Ramos (cell line): ENCODE results near the gene TPMT.
"Not testable (repeated sequence)": the region's sequence is repeated elsewhere in the genome, so short reads cannot be mapped to it uniquely, and the experiment has no call there.

Source experiments
- in situ Hi-C: fragments of 300-500 bp; cut with MboI; formaldehyde crosslinking; loops from one replicate; pipeline ENCODE4 v1.14.3; 2022; ENCODE audit warnings: low sequenced_read_pairs; ENCODE audit not compliant: unreplicated experiment

Gene TPMT

DNA sequence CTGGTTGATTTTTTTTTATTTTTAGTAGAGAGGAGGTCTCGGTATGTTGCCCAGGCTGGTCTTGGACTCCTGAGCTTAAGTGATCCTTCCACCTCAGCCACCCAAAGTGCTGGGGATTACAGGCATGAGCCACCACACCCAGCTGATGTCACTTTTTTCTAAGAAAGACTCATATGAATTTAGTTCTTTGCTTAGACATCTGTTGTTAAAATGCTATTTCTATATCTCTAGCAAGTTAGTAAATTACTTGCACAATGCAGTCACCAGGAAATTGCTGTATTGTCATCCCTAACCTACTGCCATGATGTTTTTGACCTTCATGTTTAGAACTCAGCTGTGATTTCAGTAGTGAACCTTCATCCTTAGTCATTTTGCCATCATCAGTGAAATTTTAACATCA, 6.0 kb upstream of the TPMT start:
- in situ Hi-C loops: no loop called here

DNA sequence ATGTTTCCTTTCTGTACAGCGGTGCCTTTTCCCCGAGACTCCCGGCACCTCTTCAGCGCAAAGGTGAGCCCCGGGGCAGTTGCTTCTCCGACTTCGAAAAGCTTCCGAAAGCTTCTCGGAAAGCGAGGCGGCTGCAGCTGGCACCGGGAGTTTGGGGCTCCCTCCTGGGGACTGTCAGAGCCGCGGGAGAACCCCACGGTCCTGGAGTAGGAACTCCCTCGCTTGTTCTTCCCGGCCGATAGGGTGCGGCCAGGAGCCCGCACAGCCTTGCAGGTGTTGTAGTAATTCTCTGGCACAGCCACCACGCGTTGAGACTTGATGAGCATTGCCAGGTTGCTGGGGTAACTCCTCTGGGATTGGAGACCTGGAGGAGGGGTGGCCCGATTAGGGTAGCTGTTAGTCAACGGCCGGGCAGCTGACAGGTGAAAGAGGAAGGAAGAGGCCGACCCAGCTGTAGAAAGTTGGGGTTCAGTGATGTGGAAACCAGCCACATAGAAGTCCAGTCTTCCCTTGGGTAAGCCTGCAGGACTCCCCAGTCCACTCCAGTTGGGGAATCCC, 1.1 kb upstream of the TPMT start:
- in situ Hi-C loops: no loop called here

DNA sequence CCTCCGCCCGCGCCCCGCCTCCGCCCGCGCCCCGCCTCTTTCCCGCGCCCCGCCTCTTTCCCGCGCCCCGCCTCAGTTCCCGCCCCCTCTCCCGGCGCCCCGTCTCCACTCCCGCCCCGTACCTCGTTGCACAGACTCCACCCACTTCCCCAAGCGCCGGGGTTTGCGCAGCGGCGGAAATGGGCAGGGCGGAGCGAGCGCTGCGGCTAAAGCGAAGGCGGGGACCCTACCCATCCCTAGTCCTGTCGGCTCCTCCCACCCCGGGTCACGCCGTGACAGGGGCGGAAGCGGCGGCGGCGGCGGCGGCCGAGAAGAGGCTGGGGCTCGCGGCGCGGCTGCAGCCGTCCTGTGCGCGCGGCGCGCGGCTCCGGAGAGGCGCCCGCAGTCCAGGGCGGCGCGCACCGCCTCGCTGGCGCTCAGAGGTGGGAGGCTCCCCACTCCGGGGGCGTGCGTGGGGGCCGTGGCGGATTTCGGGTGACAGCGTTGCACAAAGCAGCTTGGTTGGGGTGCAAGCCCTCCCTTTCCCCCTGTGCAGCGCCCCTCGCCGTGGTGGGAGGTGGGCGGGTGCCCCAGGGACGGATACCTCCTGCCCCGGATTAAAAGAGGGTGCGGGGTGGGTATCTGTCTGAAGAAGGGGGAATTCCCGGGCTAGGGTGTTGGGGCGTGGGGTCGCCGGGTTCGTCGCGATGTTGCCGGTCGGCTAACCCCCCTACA, 430 bp upstream of the TPMT start, which contains the start of gene KDM1B:
KDM1B (plus strand) TSS at position 273 of the 714 bp plus-strand sequence. CDS start 4,474 bp downstream, outside the sequence.
- in situ Hi-C loops: no loop called here

DNA sequence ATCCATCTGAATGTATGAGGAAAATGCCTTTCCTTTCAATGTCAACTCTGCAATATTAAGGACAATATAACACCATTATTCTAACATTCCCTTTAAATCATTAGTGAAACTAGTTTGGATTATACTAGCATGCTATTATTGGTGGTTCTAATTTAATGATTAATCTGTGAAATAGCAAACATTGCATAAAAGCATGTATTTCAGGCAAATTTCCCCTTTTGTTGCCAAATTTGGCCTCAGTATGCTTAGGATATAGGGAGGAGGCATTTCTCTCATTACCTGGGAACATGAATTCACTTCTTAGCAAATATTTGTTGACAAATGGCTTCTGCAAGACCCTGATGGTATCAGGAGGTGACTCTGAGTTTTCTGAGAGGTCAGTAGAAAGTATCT, 1.6 kb downstream of the TPMT start:
- in situ Hi-C loops: no loop called here

DNA sequence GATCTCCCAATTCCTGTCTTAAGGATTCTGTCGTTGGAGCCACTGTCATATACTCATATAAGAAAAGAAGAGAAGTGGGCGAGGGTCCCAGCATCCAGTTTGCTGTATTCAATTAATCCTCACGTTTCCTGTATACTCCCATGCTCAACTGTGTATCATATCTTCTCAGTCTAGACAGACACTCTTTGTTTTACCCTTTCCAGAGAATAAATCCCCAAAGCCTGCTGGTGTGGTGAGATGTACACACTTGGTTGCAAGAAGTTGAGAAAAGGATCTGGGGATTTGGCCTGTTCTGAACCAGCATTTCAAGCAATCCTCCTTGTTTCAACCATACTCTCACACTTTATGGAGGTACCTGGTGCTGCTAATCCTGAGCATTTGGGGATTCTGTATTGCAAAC, 3.1 kb downstream of the TPMT start:
- in situ Hi-C loops: no loop called here

DNA sequence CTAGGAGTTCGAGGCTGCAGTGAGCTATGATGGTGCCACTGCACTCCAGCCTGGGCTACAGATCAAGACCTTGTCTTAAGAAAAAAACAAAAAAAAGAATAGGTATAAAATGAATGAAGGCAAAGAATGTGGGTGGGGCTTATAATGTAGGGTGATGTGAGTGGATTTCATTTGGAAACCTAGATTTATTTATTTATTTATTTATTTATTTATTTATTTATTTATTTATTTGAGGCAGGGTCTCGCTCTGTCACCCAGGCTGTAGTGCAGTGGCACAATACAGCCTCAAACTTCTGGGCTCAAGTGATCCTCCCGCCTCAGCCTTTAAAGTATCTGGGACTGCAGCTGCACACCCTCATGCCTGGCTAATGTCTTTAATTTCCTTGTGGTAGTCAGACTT, 3.5 kb downstream of the TPMT start:
- in situ Hi-C loops: not testable (repeated sequence)

DNA sequence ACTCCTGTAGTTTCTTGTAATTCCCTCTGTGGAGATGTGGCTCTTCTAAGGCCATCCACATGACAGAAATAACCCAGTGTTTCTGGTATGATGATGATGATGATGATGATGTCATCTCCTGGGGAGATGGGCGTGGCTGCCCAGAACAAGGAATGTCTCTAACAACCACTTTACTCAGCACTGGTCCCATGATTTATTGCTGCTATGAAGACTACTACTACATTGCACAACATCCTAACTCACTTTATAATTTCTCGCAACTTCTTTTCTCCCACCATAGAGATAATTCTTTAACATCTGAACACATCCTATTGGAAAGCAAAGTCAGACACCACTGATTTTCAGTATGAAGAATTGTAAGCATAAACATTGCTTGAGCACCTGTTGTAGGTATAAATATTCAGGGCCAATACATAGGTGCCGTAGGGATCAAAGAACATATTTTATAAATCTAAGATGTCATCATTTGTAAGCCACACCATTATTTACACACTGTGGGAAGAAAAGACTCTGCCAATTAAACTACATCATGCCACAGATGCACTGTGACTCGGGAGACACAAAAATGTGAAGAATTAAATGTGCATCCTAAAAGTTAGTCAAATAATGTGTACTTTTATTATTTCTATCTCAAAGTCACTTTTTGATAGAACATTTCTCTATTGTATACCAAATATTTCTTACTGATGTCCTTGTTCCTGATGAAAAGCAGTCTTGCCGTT, 6.4 kb downstream of the TPMT start:
- in situ Hi-C loops: no loop called here

DNA sequence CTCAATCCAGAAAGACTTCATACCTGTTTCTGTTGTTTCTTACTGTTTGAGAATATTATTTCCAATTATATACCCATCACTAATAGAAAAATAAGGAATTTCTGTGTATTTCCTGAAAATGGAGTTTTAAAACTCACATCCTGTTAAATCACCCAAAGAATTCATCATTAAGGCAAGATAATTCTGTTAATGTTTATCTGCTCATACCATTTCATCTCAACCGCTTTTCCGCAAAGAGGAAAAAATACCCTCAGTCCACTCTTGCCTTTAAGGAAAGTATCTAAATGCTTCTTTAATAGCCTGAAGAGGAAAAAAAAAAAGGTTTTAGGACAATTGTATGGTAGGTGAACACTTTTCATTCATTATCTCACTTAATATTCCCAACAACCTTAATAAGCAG, 7.3 kb downstream of the TPMT start:
- in situ Hi-C loops: no loop called here

DNA sequence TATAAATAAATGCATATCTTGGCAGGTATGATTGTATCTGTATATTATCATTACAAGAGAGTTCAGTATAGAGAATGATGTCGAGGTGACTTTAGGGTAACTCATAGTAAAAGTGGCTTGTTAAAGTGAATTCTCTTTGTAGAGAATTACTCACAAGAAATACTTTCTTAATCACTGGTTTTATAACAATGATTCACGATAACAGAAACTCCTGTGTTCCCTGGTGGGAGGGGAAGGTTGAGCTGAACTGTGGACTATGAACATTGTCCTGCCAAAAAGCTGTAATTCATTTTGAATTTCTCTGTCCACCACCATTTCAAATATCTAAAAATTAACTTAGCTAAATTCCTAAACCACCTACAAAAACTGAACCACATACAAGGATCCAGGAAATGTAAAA, 7.7 kb downstream of the TPMT start:
- in situ Hi-C loops: no loop called here

DNA sequence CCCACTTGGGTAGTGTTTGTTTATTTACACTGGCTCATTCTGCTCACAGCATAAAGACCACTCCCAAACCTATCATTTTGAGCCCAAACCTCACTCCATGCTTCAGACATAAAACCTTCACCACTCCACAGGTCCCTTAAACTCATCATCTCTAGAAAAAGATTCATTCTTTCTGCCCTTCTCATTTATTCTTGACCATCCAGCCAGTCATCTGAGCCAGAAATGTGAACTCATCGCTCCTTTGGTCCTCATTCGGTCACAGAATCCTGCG, 12.4 kb downstream of the TPMT start:
- in situ Hi-C loops: no loop called here

DNA sequence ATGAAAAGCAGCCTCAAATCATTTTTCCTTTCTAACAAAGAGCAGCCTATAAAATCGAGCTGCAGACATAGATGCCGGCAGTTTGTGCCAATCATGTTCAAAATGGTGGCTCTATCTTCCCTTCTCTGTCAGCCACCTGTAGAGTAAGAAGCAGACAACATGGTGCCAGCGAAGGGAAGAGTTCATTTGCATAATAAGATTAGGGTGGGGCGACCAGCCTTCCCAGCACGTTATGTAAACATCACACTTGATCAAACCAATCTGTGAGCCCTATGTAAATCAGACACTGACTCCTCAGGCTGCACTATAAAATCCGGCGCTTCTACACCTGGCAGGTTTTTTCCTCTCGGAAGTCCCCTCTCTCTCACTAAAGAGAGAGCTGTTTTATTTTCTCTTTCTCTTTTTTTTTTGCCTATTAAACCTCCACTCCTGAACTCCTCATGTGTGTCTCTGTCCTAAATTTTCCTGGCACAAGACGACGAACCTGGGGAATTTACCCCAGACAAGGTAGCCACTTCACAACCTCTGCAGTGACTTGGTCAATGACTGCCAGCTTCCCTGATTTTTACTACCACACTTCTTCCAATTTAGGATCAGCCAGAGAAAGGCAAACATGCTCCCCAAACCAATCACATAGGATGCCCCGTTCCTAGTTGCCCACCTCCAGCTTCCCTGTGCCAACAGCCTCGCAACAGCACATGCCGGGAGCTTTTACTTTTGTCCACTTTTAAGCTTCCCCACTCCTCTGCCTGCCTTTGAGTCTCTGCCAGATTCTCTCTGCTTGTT, 12.9 kb downstream of the TPMT start:
- in situ Hi-C loops: no loop called here

DNA sequence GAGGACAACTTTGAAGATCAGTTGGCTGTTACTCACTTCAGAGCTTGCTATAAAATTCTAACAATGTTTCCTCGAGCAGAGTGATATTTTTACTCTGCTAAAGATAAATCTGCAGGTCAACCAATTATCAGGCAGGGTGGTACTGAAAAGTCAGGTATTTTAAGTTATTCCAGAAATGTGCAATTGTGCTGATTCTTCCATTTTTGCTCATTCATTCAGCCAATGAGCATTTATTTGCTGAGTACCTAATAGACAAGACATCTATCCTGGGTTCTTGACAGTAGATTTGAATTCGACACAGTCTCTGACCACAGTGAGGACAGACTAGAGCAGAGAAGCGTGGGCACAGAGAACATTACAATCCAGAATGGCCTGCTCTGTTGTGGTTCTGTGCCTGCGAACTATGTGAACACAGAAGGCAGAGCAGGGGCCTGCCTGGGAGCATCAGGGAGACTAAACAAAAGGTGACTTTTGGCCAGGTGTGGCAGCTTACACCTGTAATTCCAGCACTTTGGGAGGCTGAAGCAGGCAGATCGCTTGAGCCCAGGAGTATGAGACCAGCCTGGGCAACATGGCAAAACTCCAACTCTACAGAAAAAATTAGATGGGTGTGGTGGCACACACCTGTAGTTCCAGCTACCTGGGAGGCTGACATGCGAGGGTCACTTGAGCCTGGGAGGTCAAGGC, 14.8 kb downstream of the TPMT start:
- in situ Hi-C loops: no loop called here

DNA sequence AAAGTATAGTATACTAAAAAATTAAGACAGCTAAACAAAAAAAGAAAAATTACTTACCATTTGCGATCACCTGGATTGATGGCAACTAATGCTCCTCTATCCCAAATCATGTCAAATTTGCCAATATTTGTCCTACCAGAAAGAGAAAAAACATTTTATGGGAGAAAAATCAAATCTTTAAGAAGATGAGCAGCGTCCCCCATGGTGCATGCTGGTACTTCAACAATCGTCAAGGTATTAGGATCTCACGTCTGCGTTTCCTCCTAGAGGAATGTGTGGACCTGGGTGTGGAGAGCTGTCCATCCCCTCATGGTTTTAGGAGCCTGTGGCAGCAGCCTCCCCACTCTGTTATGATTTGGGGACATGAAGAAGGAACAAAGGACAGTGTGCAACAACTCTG, 16.0 kb downstream of the TPMT start:
- in situ Hi-C loops: no loop called here

DNA sequence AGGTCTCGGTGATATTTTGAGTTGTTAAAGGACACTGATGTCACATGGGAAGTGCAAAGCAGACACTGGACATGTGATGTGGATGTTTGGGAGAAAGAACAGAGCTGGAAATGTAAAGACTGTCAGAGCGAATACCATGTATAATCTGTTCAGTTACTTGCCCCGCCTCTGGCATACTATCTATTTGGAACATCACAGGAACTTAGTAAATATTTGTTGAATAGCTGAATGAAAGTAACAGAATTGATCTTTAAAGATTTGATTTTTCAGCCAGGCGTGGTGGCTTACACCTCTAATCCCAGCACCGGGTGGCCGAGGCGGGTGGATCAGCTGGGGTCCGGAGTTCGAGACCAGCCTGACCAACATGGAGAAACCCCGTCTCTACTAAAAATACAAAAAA, 18.6 kb downstream of the TPMT start:
- in situ Hi-C loops: no loop called here

DNA sequence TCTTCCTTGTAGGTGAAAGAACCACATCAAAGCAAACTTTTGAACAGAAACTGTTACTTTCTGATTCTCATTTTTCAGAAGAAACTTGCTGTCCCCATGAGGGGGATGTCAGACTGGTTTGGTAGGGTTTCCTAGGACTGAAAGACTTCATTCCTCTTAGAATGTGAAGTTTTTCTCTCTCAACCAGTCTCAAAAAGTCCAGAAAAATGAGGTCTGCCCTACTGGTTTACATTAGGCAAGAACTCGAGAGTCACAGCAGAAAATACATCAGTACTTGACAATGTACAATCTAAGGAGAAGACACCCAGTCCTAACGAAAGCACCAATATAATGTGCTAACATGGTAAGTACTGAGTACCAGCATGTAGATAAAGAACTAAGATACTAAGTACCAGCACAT, 19.7 kb downstream of the TPMT start:
- in situ Hi-C loops: no loop called here

DNA sequence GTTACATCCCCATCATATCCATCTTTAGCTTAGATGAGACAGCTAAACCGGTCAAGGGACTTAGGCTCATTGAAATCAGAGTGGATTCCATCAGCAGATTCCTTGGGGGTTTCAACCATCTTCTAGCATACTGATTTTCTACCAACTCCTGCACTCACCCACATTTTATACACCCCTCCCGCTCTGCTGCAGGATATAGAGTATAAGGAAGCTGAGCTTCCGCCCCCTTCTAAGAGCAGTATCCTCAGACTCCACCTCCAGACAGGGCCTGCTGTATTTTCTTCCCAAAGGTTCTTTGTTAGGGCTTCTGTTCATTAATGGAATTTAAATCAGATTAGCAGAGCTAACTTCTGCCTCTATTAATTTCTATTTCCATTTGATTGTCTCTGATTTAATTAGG, 22.5 kb downstream of the TPMT start:
- in situ Hi-C loops: no loop called here

DNA sequence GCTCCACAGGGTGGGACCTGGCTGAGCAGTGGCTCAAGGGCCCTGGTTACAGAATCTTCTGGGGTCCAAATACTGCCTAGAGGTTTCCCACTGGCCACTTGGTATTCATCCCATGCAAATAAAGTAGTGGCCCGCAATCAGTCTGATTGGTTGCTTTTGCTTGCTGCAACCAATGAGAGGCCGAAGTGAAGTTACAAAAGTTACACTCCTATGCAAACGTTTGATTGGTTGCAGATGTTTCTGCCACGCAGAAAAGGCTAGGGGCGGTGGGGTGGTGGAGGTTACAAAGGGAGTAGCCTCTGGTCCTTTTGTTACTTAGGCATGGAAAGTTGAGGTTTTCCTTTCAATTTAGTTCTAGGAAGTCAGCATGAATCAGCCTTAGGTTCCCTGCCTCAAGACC, 28.8 kb downstream of the TPMT start:
- in situ Hi-C loops: no loop called here

DNA sequence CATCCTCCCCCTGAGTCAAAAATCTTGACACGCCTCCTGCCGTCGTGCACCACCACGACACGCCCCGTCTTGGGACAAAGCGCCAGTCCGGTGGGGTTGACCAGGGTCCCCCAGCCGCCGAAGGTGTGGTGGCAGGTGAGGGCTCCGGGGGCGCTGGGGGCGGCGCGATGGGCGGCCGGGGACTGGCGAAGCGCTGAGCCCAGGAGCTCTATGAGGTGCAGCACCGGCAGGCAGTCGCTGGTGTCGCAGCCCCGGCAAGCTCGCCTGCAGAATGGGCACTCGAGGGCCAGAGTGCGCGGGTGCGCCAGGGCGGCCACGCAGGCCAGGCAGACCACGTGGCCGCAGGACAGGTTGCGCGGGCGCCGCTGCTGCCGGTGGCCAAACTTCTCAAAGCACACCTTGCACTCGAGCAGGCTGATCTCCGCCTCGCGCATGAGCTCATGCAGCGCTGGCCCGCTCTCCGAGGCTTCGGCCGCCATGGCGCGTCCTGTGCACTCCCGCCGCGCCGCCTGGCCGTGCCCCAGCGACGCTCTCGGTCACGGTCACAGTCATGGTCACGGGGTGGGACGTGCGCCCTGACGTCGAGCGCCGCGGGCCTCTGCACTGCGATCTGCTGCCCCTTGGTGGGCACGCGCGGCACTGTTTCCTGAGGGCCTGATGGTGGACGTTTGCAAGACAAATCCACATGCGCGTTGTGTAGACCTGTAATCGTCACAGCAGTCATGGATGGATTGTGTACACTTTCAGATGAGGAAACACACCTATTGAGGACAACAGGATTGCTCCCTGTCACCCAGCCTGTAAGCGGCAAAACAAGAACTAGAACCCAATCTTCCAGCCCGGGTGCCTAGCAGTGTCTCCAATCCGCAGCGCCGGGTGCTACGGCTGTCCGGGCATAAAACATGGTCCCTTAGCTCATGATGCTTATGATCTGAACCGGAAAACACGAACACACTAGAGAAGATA, 32.5 kb downstream of the TPMT start, which contains the start of gene NHLRC1:
NHLRC1 (minus strand) TSS at position 550 of the 966 bp plus-strand sequence; CDS start at position 479, 71 bp downstream.
- in situ Hi-C loops: no loop called here

DNA sequence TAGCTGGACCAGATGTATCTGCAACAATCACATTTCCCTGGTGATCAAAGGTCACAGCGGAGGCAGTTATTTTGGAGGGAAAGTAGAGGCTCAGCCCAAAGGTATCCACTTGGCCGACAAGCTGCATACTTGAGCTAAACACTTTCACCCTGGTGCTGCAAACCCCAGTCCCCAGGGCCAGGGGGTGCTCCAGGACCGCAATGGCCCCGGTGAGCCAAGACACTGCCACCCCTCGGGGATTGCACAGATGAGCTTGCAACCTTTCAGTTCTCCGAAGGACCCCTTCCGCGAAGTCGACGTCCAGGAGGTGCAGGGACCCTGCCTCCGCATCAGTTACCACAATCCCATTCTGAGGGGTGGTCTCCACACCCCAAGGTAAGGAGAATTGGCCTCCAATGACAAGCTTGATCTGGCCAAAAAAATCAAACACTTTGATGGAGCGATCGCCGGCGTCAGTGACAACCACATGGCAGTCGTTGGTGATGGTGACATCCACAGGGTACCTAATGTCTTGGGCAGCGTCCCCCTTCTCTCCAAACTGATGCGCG, 33.2 kb downstream of the TPMT start:
- in situ Hi-C loops: no loop called here
